ENCODE results near the gene KRTAP2-1. TPM values are rescaled to one million over a fixed set of nuclear protein-coding genes. Genes with fewer than 3 reads are reported as not detected.
A peak's percentile ranks its signal among the peaks of the same experiment; 100 is the strongest.
"Not testable (repeated sequence)": the region's sequence is repeated elsewhere in the genome, so short reads cannot be mapped to it uniquely, and the experiment has no call there.

KRTAP2-1 gene
- total RNA-seq, 1 donor from 2014 or later: not detected

GRCh38 chr17:41073676-41074075, 26.6 kb upstream of the KRTAP2-1 start:
- Histone ChIP-seq H3K27me3 (ENCODE audit: control insufficient read depth, insufficient read depth, low read length) (no peaks in the 10 kb centered on the region), H3K4me3 (ENCODE audit: low read depth, low read length) (no peak overlapping the region), H3K36me3 (ENCODE audit: control insufficient read depth, insufficient read depth, low read length) (no peaks in the 10 kb centered on the region)
- DNase-seq (ENCODE audit: low read depth) (no peak), FAIRE-seq (peak; percentile 36)
- TF ChIP-seq CTCF (IDR thresholded peaks at IDR 0.05; ENCODE audit: insufficient read depth, low read length, severe bottlenecking): no peak

- H3K27me3 ChIP-seq (ENCODE audit: control insufficient read depth, insufficient read depth, low read length): no peaks in the 10 kb centered on the region
- no peak for TF ChIP-seq CTCF (IDR thresholded peaks at IDR 0.05; ENCODE audit: insufficient read depth, low read length, severe bottlenecking)
- H3K4me3 ChIP-seq (ENCODE audit: low read depth, low read length): no peak overlapping the region
- FAIRE-seq (peak; percentile 50), DNase-seq (ENCODE audit: low read depth) (no peak)
- no peaks in the 10 kb centered on the region for H3K36me3 ChIP-seq (ENCODE audit: control insufficient read depth, insufficient read depth, low read length)
These were observed 24.7 kb upstream of the KRTAP2-1 start for GRCh38 chr17:41071606-41072360.

- DNase-seq (ENCODE audit: low read depth): no peak
These were observed 21.9 kb upstream of the KRTAP2-1 start for GRCh38 chr17:41069031-41069430.

GRCh38 chr17:41067281-41067680, 20.2 kb upstream of the KRTAP2-1 start:
- DNase-seq (ENCODE audit: low read depth): no peak

More at GRCh38 chr17:41069031-41069430, 21.9 kb upstream of the KRTAP2-1 start:
- no peak for FAIRE-seq
- H3K4me3 ChIP-seq (ENCODE audit: low read depth, low read length): no peak overlapping the region
- no peaks in the 10 kb centered on the region for H3K36me3 ChIP-seq (ENCODE audit: control insufficient read depth, insufficient read depth, low read length)
- H3K27me3 ChIP-seq (ENCODE audit: control insufficient read depth, insufficient read depth, low read length): no peaks in the 10 kb centered on the region
- TF ChIP-seq CTCF (IDR thresholded peaks at IDR 0.05; ENCODE audit: insufficient read depth, low read length, severe bottlenecking): no peak

GRCh38 chr17:41065829-41066624, 18.9 kb upstream of the KRTAP2-1 start, which contains the start of gene KRTAP2-4:
TSS of gene KRTAP2-4 (minus strand) at chr17:41065879. CDS start at chr17:41065845, 34 bp downstream.
- Histone ChIP-seq H3K4me3 (ENCODE audit: low read depth, low read length) (no peak within 1 kb of the TSS), H3K36me3 (ENCODE audit: control insufficient read depth, insufficient read depth, low read length) (no peaks in the 10 kb centered on the region), H3K27me3 (ENCODE audit: control insufficient read depth, insufficient read depth, low read length) (no peaks in the 10 kb centered on the region)
- FAIRE-seq (no peak), DNase-seq (ENCODE audit: low read depth) (peak; percentile 94)
- TF ChIP-seq CTCF (IDR thresholded peaks at IDR 0.05; ENCODE audit: insufficient read depth, low read length, severe bottlenecking): no peak

More at GRCh38 chr17:41067281-41067680, 20.2 kb upstream of the KRTAP2-1 start:
- Histone ChIP-seq H3K4me3 (ENCODE audit: low read depth, low read length) (no peak overlapping the region), H3K27me3 (ENCODE audit: control insufficient read depth, insufficient read depth, low read length) (no peaks in the 10 kb centered on the region), H3K36me3 (ENCODE audit: control insufficient read depth, insufficient read depth, low read length) (no peaks in the 10 kb centered on the region)
- no peak for TF ChIP-seq CTCF (IDR thresholded peaks at IDR 0.05; ENCODE audit: insufficient read depth, low read length, severe bottlenecking)
- no peak for FAIRE-seq

GRCh38 chr17:41065016-41065689, 18.0 kb upstream of the KRTAP2-1 start:
- not testable (repeated sequence) for H3K27me3 ChIP-seq (ENCODE audit: control insufficient read depth, insufficient read depth, low read length); H3K36me3 ChIP-seq (ENCODE audit: control insufficient read depth, insufficient read depth, low read length); DNase-seq (ENCODE audit: low read depth); FAIRE-seq; H3K4me3 ChIP-seq (ENCODE audit: low read depth, low read length)
